NB4 (cell line): Measurements from ENCODE around the gene NLGN2.

Experiments
- MYC ChIP-seq: IDR thresholded peaks from 2 replicates; pipeline ENCODE4 v1.6.1; 2011; ENCODE audit warnings: low read depth, low read length
- POLR2A ChIP-seq: IDR thresholded peaks from 2 replicates; pipeline ENCODE4 v1.6.1; 2011; ENCODE audit warnings: mild to moderate bottlenecking; ENCODE audit not compliant: insufficient read length; ENCODE audit errors: extremely low read depth
- TF ChIP-seq, protein P1 (sequence below): IDR thresholded peaks from one replicate; pipeline ENCODE4 v1.5.1; 2012; ENCODE audit warnings: low read depth, low read length
- TF ChIP-seq, protein P2 (sequence below): IDR thresholded peaks from 2 replicates; pipeline ENCODE4 v1.6.1; 2011; ENCODE audit warnings: low read depth, low read length

DNA sequence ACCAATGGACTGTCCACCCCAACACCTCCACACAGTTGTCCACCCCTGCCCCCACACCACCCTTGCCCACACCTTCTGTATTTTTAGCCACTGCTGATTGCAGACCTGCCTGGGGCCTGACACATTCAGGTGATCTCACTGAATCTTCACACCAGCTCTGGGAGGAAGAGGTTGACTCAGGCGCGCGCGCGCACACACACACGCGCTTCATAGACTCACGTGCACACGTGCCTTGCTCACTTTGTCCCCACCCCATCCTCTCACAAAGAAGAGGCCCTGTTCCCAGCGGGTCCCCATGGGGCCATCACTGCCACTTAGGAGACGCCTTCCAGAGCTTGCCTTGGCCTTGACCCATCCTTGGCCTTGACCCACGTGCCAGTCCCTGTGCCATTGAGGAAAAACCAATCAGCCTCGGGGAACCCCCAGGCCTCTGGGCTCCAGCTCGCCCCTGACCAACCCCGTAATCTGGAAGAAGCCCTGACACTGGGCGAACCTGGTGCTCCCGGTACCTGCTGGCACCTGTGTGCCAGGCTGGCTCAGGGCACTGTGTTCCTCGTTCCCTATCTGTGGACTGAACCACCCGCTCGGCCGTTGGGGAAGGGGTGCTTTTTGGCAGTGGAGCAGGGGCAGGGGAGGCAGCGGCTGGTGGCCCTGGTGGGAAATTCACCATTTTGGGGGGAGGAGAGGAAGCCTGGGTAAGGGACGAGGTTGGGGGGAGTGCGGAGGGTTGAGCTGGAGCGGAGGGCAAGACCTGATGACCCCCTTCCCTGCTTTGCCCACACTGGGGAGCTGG is 3.2 kb downstream of the NLGN2 start:
- TF ChIP-seq, protein P1, sequence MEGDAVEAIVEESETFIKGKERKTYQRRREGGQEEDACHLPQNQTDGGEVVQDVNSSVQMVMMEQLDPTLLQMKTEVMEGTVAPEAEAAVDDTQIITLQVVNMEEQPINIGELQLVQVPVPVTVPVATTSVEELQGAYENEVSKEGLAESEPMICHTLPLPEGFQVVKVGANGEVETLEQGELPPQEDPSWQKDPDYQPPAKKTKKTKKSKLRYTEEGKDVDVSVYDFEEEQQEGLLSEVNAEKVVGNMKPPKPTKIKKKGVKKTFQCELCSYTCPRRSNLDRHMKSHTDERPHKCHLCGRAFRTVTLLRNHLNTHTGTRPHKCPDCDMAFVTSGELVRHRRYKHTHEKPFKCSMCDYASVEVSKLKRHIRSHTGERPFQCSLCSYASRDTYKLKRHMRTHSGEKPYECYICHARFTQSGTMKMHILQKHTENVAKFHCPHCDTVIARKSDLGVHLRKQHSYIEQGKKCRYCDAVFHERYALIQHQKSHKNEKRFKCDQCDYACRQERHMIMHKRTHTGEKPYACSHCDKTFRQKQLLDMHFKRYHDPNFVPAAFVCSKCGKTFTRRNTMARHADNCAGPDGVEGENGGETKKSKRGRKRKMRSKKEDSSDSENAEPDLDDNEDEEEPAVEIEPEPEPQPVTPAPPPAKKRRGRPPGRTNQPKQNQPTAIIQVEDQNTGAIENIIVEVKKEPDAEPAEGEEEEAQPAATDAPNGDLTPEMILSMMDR = no peak
- TF ChIP-seq POLR2A (no peak), MYC (no peak)
- TF ChIP-seq, protein P2, sequence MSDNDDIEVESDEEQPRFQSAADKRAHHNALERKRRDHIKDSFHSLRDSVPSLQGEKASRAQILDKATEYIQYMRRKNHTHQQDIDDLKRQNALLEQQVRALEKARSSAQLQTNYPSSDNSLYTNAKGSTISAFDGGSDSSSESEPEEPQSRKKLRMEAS = no peak
